Activated naive CD4-positive, alpha-beta T cell treated with anti-CD3 and anti-CD28 coated beads, Interleukin-2, amount 50 U/mL, for 24 hours (primary cell): ENCODE measurements around the gene DENND1A.

Experiments
- H3K27ac Mint-ChIP-seq: one replicate; pipeline ENCODE4 v1.8.0; 2021; ENCODE audit warnings: mild to moderate bottlenecking, mixed read lengths
- H3K27me3 Mint-ChIP-seq: one replicate; pipeline ENCODE4 v1.8.0; 2021; ENCODE audit warnings: mixed read lengths
- H3K36me3 Mint-ChIP-seq: one replicate; pipeline ENCODE4 v1.8.0; 2021; ENCODE audit warnings: mixed read lengths
- H3K4me1 Mint-ChIP-seq: one replicate; pipeline ENCODE4 v1.8.0; 2021; ENCODE audit warnings: mixed read lengths
- H3K4me3 Mint-ChIP-seq: one replicate; pipeline ENCODE4 v1.8.0; 2021; ENCODE audit warnings: mild to moderate bottlenecking, mixed read lengths
- H3K9me3 Mint-ChIP-seq: one replicate; pipeline ENCODE4 v1.8.0; 2021; ENCODE audit warnings: mixed read lengths

DENND1A gene

GRCh38 chr9:123364241-123364824 is 565.6 kb downstream of the DENND1A start:
- H3K4me3 Mint-ChIP-seq: no peak overlapping the region
- no peaks in the 10 kb centered on the region for H3K9me3 Mint-ChIP-seq
- peaks cover 17% of the 10 kb centered on the region for H3K4me1 Mint-ChIP-seq
- peaks cover 2% of the 10 kb centered on the region for H3K27me3 Mint-ChIP-seq
- H3K27ac Mint-ChIP-seq: no peak overlapping the region
- H3K36me3 Mint-ChIP-seq: no peaks in the 10 kb centered on the region

GRCh38 chr9:123362856-123363255 is 567.1 kb downstream of the DENND1A start:
- H3K4me3 Mint-ChIP-seq: no peak overlapping the region
- H3K36me3 Mint-ChIP-seq: no peaks in the 10 kb centered on the region
- H3K27ac Mint-ChIP-seq: no peak overlapping the region
- peaks cover 31% of the 10 kb centered on the region for H3K4me1 Mint-ChIP-seq
- no peaks in the 10 kb centered on the region for H3K27me3 Mint-ChIP-seq
- no peaks in the 10 kb centered on the region for H3K9me3 Mint-ChIP-seq

DNA sequence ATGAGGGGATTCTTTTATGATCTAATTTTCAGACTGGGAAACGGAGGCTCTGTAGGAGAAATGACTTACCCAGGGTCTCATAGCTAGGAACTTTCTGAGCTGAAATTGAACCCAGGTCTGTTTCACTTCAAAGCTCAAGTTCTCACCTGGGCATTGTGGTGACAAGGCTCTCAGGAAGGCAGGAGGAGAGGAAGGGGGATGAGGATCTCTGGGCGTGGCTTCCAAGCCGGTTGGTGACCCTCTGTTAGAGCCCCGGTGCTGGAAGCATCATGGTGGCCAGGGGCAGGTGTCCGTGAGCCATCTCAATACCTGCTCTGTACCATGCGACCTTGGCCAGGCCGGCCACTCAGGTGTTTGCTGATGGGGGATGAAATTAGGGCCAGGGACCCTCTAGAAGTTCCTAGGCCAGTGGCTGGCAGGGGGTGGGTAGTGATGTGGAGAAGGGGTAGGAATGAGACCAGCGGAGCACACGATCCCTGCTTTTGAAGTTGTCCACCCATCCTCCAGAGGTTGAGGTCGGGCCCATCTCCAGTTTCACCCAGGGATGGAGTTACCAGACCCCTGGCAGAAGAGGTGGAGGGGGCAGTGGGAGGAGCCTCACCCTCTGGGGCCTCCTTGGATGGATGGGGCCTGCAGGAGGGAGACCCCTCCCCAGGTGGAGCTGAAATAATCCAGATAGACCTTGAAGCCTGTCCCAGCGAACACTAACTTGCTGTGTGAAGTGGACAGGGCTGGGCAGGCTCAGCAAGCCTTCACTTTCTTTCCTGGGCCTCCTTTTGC is 568.0 kb downstream of the DENND1A start:
- peaks cover 31% of the 10 kb centered on the region for H3K4me1 Mint-ChIP-seq
- no peak overlapping the region for H3K27ac Mint-ChIP-seq

DNA sequence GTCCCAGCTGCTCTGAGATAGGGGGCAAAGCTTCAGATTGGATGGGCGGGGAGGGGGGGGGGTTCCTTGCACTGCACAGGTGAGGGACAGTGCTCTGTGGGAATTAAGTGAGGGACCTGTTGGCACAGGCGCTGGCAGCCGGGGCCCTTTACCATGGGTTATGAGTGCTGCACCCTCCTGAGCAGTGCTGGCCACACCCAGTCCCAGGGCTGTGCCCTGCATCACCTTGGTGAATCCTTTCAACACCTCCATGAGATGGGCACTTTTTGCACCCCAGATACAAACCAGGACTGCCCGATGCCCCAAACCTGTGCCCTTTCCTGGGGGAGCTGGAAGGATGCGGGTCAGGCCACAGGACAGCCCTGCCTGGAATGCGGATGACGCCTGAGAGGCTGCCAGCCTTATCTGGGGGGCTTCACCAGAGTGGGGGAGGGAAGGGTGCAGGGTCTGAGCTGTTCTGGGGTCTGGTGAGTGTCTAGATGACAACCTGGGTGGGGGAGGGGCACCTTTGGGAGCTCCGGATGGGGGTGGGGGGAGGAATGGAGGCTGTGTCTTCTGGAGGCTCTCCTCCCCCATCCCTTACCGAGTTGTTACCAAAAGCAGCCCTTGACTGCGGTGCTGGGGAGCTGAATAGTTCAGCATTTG is 568.7 kb downstream of the DENND1A start:
- Mint-ChIP-seq H3K4me3 (no peak overlapping the region), H3K4me1 (peaks cover 31% of the 10 kb centered on the region), H3K27ac (no peak overlapping the region), H3K36me3 (no peaks in the 10 kb centered on the region), H3K27me3 (no peaks in the 10 kb centered on the region), H3K9me3 (no peaks in the 10 kb centered on the region)

More for the DNA sequence above, 568.0 kb downstream of the DENND1A start:
- Mint-ChIP-seq H3K27me3 (no peaks in the 10 kb centered on the region), H3K9me3 (no peaks in the 10 kb centered on the region), H3K36me3 (no peaks in the 10 kb centered on the region), H3K4me3 (no peak overlapping the region)

- Mint-ChIP-seq H3K27ac (no peak overlapping the region), H3K9me3 (no peaks in the 10 kb centered on the region), H3K4me3 (no peak overlapping the region)
These were observed 569.5 kb downstream of the DENND1A start for GRCh38 chr9:123360161-123361085.

DNA sequence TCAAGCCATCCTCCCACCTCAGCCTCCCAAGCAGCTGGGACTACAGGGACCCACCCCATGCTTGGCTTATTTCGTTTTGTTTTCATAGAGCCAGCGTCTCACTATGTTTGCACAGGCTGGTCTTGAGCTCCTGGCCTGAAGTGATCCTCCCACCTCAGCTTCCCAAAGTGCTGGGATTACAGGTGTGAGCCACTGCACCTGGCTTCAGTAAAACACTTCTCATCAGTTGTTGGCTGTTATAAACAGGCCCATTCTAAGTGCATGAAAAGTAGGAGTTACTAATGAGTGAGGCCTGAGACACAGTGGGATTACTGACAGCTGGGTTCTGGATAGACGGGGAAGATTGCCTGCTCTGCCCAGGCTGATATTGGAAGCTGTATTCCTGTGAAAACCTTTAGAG is 570.4 kb downstream of the DENND1A start:
- no peak overlapping the region for H3K27ac Mint-ChIP-seq
- peak overlapping the region; percentile 51 for H3K4me3 Mint-ChIP-seq
- H3K4me1 Mint-ChIP-seq: peaks cover 31% of the 10 kb centered on the region
- no peaks in the 10 kb centered on the region for H3K9me3 Mint-ChIP-seq
- no peaks in the 10 kb centered on the region for H3K36me3 Mint-ChIP-seq
- H3K27me3 Mint-ChIP-seq: no peaks in the 10 kb centered on the region

More at GRCh38 chr9:123360161-123361085, 569.5 kb downstream of the DENND1A start:
- Mint-ChIP-seq H3K27me3 (no peaks in the 10 kb centered on the region), H3K36me3 (no peaks in the 10 kb centered on the region), H3K4me1 (peaks cover 31% of the 10 kb centered on the region)

DNA sequence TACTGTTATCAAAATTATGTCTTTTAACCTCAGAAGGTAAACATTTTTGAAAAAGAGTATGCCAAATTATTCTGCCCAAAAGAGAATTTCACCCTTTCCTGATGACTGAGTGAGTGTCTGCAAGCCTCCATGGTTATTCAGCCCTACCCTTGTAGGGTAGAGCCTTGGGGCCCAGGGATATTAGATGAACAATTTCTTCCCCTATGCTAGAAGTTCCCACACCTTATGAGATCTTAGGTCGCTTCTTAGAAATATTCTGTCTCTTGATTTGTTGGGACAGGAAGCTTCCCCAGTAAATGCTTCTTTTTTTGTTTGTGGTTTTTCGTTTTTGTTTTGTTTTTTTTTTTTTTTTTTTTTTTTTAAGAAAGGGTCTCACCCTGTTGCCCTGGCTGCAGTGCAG is 570.8 kb downstream of the DENND1A start:
- Mint-ChIP-seq H3K36me3 (no peaks in the 10 kb centered on the region), H3K27me3 (no peaks in the 10 kb centered on the region), H3K9me3 (no peaks in the 10 kb centered on the region), H3K4me3 (no peak overlapping the region), H3K4me1 (peaks cover 33% of the 10 kb centered on the region), H3K27ac (no peak overlapping the region)

DNA sequence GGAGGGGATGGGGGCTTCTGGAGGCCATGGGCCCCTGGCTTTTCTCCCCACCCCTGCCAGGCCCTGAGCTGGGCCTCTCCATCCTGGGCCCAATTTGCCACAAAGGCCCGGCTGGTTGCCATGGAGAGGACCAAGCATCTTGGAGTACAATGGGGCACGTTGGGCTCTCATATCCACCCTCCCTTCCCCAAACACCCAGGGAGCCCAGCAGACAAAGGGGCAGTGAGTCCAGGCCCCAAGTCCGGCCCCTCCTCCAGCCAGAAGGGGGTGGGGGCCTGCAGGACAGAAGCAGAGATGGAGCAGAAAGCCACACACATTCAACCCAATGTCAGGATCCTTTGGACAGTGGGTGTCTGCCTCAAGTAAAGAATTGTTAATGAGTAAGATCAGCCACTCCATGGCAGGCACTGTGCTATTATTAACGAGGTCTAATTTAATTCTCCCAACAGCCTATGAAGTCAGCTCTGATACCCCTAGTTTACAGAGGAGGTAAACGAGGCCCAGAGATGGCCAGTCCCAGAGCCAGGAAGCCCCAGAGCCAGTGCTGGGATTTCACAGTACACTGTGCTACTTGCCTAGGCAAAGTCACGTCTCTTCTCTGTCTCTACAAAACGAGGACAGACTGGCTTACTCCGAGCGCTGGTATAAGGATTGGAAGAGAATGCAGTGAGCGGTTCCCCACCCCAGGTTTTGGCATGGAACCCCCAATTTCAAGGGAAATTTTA is 571.6 kb downstream of the DENND1A start:
- no peaks in the 10 kb centered on the region for H3K27me3 Mint-ChIP-seq
- no peaks in the 10 kb centered on the region for H3K9me3 Mint-ChIP-seq
- H3K36me3 Mint-ChIP-seq: no peaks in the 10 kb centered on the region
- H3K27ac Mint-ChIP-seq: no peak overlapping the region
- H3K4me3 Mint-ChIP-seq: peak overlapping the region; percentile 23
- peaks cover 35% of the 10 kb centered on the region for H3K4me1 Mint-ChIP-seq

- Mint-ChIP-seq H3K27ac (no peak overlapping the region), H3K4me1 (peaks cover 35% of the 10 kb centered on the region), H3K4me3 (no peak overlapping the region)
These were observed 572.2 kb downstream of the DENND1A start for GRCh38 chr9:123357743-123358059.

GRCh38 chr9:123356851-123357742 is 572.8 kb downstream of the DENND1A start:
- H3K36me3 Mint-ChIP-seq: no peaks in the 10 kb centered on the region
- H3K4me3 Mint-ChIP-seq: no peak overlapping the region
- H3K27ac Mint-ChIP-seq: peak overlapping the region; percentile 25
- H3K27me3 Mint-ChIP-seq: no peaks in the 10 kb centered on the region
- peaks cover 35% of the 10 kb centered on the region for H3K4me1 Mint-ChIP-seq
- H3K9me3 Mint-ChIP-seq: no peaks in the 10 kb centered on the region

More at GRCh38 chr9:123357743-123358059, 572.2 kb downstream of the DENND1A start:
- Mint-ChIP-seq H3K9me3 (no peaks in the 10 kb centered on the region), H3K36me3 (no peaks in the 10 kb centered on the region), H3K27me3 (no peaks in the 10 kb centered on the region)

GRCh38 chr9:123355761-123356431 is 574.0 kb downstream of the DENND1A start, which contains the start of gene CRB2:
CRB2 (plus strand) TSS chr9:123356197; CDS start chr9:123356261, 64 bp downstream.
- H3K27me3 Mint-ChIP-seq: no peaks in the 10 kb centered on the region
- peaks cover 31% of the 10 kb centered on the region for H3K4me1 Mint-ChIP-seq
- no peaks in the 10 kb centered on the region for H3K36me3 Mint-ChIP-seq
- no peak within 1 kb of the TSS for H3K4me3 Mint-ChIP-seq
- H3K9me3 Mint-ChIP-seq: no peaks in the 10 kb centered on the region
- peak within 1 kb of the TSS; percentile 25 for H3K27ac Mint-ChIP-seq

DNA sequence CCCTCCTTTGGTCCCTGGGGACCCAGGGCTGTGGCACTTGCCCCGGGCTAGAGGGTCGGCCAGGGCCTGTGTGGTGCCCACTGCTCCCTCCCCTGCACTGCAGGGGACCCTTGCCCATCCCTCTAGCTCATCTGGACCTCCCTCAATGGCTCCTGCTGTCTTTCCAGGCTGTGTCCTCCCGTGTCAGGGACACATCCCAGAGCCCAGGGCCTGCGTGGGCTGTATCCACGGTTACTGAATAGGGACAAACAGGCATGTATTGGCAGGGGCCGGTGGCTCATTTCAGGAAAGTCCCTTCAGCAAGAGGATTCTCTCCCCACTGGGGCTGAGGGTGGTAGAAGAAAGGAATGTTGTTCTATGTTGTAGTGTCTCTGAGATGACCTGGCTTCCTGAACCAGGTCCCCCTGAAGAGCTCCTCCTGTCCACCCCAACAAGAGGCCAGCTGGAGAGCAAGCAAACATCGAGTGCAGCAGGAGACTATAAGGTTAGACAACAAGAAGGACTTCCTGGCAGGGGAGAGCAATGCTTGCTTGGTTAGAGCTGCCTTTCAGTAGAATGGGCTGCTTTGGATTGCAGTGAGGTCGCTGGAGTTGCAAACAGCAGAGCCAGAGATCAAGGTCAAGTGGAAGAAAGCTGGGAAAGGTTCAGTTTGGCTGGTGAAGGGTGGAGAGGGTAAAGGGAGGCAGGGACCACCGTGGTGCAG is 575.0 kb downstream of the DENND1A start:
- H3K9me3 Mint-ChIP-seq: no peaks in the 10 kb centered on the region
- H3K36me3 Mint-ChIP-seq: no peaks in the 10 kb centered on the region
- H3K4me3 Mint-ChIP-seq: no peak overlapping the region
- H3K27ac Mint-ChIP-seq: no peak overlapping the region
- H3K27me3 Mint-ChIP-seq: no peaks in the 10 kb centered on the region
- H3K4me1 Mint-ChIP-seq: peaks cover 24% of the 10 kb centered on the region

DNA sequence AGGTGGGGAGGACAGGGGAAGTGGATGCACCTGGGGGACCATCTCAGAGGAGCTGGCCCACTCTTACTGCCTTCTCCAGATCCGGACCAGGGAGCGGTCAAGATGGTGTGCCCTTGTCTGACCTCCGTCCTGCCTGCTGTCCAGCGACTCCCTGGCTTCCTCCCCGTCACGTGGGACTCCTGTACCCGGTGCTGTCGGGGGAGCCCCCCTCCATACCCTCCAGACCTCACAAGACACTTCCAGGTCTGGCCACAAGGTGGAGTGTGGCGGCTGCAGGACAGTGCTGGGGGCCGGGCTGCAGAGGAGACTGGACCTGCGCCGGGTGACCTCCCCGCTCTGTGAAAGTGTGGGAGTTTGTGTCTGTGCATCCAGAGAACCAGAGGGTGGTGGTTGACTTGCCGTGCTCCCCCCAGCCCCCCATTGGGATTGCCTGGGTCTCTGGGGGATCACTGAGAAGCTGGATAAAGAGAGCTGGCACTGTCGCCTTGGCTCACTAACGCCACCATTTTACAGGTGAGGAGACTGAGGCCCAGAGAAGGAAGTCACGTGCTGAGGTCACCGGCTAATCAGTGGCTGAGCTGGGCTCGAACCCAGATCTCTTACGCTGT is 575.8 kb downstream of the DENND1A start:
- Mint-ChIP-seq H3K9me3 (no peaks in the 10 kb centered on the region), H3K4me1 (peaks cover 15% of the 10 kb centered on the region), H3K4me3 (no peak overlapping the region), H3K36me3 (no peaks in the 10 kb centered on the region), H3K27ac (peak overlapping the region; percentile 8), H3K27me3 (no peaks in the 10 kb centered on the region)
